H1 (cell line): ENCODE data around the gene FRMPD4.
"Not testable (repeated sequence)": the region's sequence is repeated elsewhere in the genome, so short reads cannot be mapped to it uniquely, and the experiment has no call there.

Experiments
- CBX8 ChIP-seq: fragments of 300-800, 300-1000 bp; sonication (generic); IDR thresholded peaks from 2 replicates; pipeline ENCODE4 v1.7.1; 2016; ENCODE audit warnings: low read depth, low read length, borderline replicate concordance
- CEBPB ChIP-seq: IDR thresholded peaks from 2 replicates; pipeline ENCODE4 v1.6.1; 2012; ENCODE audit warnings: low read depth, low read length
- CREB1 ChIP-seq: IDR thresholded peaks from 2 replicates; pipeline ENCODE4 v1.6.1; 2012; ENCODE audit warnings: inconsistent platforms
- CTCF ChIP-seq, 3 experiments: IDR thresholded peaks; 1 replicate in 2 of 3; 2 replicates in 1 of 3; pipeline versions ENCODE4 v1.5.1 to v1.6.1; 2011; ENCODE audit warnings: low read length in 3 of 3, mild to moderate bottlenecking in 3 of 3, inconsistent platforms in 2 of 3, low read depth in 1 of 3, moderate library complexity in 1 of 3; ENCODE audit not compliant: insufficient read depth in 1 of 3; ENCODE audit errors: control extremely low read depth in 1 of 3
- EZH2 ChIP-seq: fragments of 200-600 bp; sonication (generic); IDR thresholded peaks from 2 replicates; pipeline ENCODE4 v1.7.1; 2012; ENCODE audit warnings: low read depth, mild to moderate bottlenecking, moderate library complexity, low read length, inconsistent platforms; ENCODE audit not compliant: severe bottlenecking
- GABPA ChIP-seq: IDR thresholded peaks from 2 replicates; pipeline ENCODE4 v1.6.1; 2011; ENCODE audit warnings: mild to moderate bottlenecking, low read length, moderate library complexity, borderline replicate concordance; ENCODE audit not compliant: insufficient read depth
- JUND ChIP-seq: IDR thresholded peaks from 2 replicates; pipeline ENCODE4 v1.6.1; 2011; ENCODE audit warnings: mild to moderate bottlenecking, improper control_type of control experiment, low read length
- MAX ChIP-seq: IDR thresholded peaks from 2 replicates; pipeline ENCODE4 v1.6.1; 2012; ENCODE audit warnings: inconsistent platforms
- POLR2A ChIP-seq, 2 experiments: IDR thresholded peaks; 1 replicate in 1 of 2; 2 replicates in 1 of 2; pipeline ENCODE4 v1.6.1; 2011; ENCODE audit warnings: low read depth in 2 of 2, low read length in 2 of 2, mild to moderate bottlenecking in 2 of 2; ENCODE audit errors: control extremely low read depth in 1 of 2
- SRF ChIP-seq: IDR thresholded peaks from 2 replicates; pipeline ENCODE4 v1.6.1; 2011; ENCODE audit warnings: mild to moderate bottlenecking, low read depth, low read length, moderate library complexity
- TAF1 ChIP-seq: IDR thresholded peaks from 2 replicates; pipeline ENCODE4 v1.6.1; 2011; ENCODE audit warnings: mild to moderate bottlenecking, low read depth, low read length
- USF2 ChIP-seq: IDR thresholded peaks from 2 replicates; pipeline ENCODE4 v1.6.1; 2011; ENCODE audit warnings: low read length, improper control_type of control experiment
- YY1 ChIP-seq: IDR thresholded peaks from 2 replicates; pipeline ENCODE4 v1.6.1; 2011; ENCODE audit warnings: low read depth, mild to moderate bottlenecking, low read length

GRCh38 chrX:12515384-12515783, 377.1 kb downstream of the FRMPD4 start:
- TF ChIP-seq CTCF (IDR thresholded peaks at IDR 0.05; ENCODE audit: control extremely low read depth in 1 of 3, insufficient read depth in 1 of 3, low read depth in 1 of 3, low read length in 3 of 3); CBX8; EZH2; POLR2A (IDR thresholded peaks at IDR 0.05; ENCODE audit: control extremely low read depth in 1 of 2, low read depth in 2 of 2, low read length in 2 of 2); TAF1; MAX; YY1; USF2; CEBPB; SRF; JUND; CREB1; GABPA: not testable (repeated sequence)
